ENCODE results near the gene RAB28. TPM values are rescaled to one million over a fixed set of nuclear protein-coding genes. Genes with fewer than 3 reads are reported as not detected.
A peak's percentile ranks its signal among the peaks of the same experiment; 100 is the strongest.

The RAB28 gene
- total RNA-seq, 2 experiments from 2014 or later: 23.0 to 30.8 TPM

- ChIA-PET CTCF (ENCODE audit: unreplicated experiment) (no interaction called here), POLR2A (interaction anchor here (0.6 to 0.8 kb wide), 2 partner anchors 10 to 188 kb away, joined by 5 to 7 read pairs; no protein-coding TSS in a partner anchor)
- H3K79me2 ChIP-seq (ENCODE audit: insufficient read depth, low read depth, low read length): no peaks in the 10 kb centered on the region
- peaks cover 13% of the 10 kb centered on the region for H3K4me1 ChIP-seq (ENCODE audit: insufficient read depth, low read length, poor library complexity, severe bottlenecking)
- BruUV-seq (replicated peaks): no TSS peak
- DNase-seq (ENCODE audit: low spot score): no peak
- TF ChIP-seq CTCF (conservative IDR thresholded peaks at IDR 0.05; ENCODE audit: low read length): no peak
- intact Hi-C loops (cut with micrococcal nuclease; ENCODE audit: unreplicated experiment): no loop called here
- no peaks in the 10 kb centered on the region for H3K9me3 ChIP-seq (ENCODE audit: low read length)
- no peaks in the 10 kb centered on the region for H3K36me3 ChIP-seq (ENCODE audit: insufficient read depth, low read length)
- no peaks in the 10 kb centered on the region for H4K20me1 ChIP-seq (ENCODE audit: insufficient read depth, low read length)
- 0 out of 2 replicates have a peak overlapping the region, but pooled peaks have one; percentile 53 for H3K4me2 ChIP-seq (ENCODE audit: low read length)
- no peak overlapping the region for H2AFZ ChIP-seq (ENCODE audit: low read length)
- H3K4me3 ChIP-seq (ENCODE audit: low read depth, low read length, poor library complexity, severe bottlenecking): no peak overlapping the region
- H3K9me2 ChIP-seq (ENCODE audit: insufficient read depth, low read length): no peaks in the 10 kb centered on the region
- H3K27ac ChIP-seq (ENCODE audit: low read depth, low read length, poor library complexity, severe bottlenecking): no peak overlapping the region
These were observed 43.2 kb upstream of the RAB28 start for GRCh38 chr4:13527192-13527980.

- Histone ChIP-seq H3K36me3 (ENCODE audit: insufficient read depth, low read length) (no peaks in the 10 kb centered on the region), H2AFZ (ENCODE audit: low read length) (no peak overlapping the region), H3K4me2 (ENCODE audit: low read length) (no peak overlapping the region), H3K4me3 (ENCODE audit: low read depth, low read length, poor library complexity, severe bottlenecking) (no peak overlapping the region), H3K9me3 (ENCODE audit: low read length) (no peaks in the 10 kb centered on the region), H4K20me1 (ENCODE audit: insufficient read depth, low read length) (no peaks in the 10 kb centered on the region), H3K27ac (ENCODE audit: low read depth, low read length, poor library complexity, severe bottlenecking) (no peak overlapping the region), H3K9me2 (ENCODE audit: insufficient read depth, low read length) (no peaks in the 10 kb centered on the region), H3K79me2 (ENCODE audit: insufficient read depth, low read depth, low read length) (no peaks in the 10 kb centered on the region), H3K4me1 (ENCODE audit: insufficient read depth, low read length, poor library complexity, severe bottlenecking) (peaks cover 13% of the 10 kb centered on the region)
- ChIA-PET CTCF (ENCODE audit: unreplicated experiment) (no interaction called here), POLR2A (interaction anchor here (2.1 kb wide), 1 partner anchor 15 kb away, joined by 5 read pairs; no protein-coding TSS in a partner anchor)
- no peak for DNase-seq (ENCODE audit: low spot score)
- TF ChIP-seq CTCF (conservative IDR thresholded peaks at IDR 0.05; ENCODE audit: low read length): no peak
- TF ChIP-seq EZH2phosphoT487 (IDR thresholded peaks at IDR 0.05; ENCODE audit: borderline replicate concordance, low read depth, low read length): no peak
- no TSS peak for BruUV-seq (replicated peaks)
- intact Hi-C loops (cut with micrococcal nuclease; ENCODE audit: unreplicated experiment): no loop called here
These were observed 42.5 kb upstream of the RAB28 start for GRCh38 chr4:13526658-13527057.

- H4K20me1 ChIP-seq (ENCODE audit: insufficient read depth, low read length): no peaks in the 10 kb centered on the region
- intact Hi-C loops (cut with micrococcal nuclease; ENCODE audit: unreplicated experiment): no loop called here
- H3K9me2 ChIP-seq (ENCODE audit: insufficient read depth, low read length): no peaks in the 10 kb centered on the region
- H3K9me3 ChIP-seq (ENCODE audit: low read length): no peaks in the 10 kb centered on the region
- H3K4me3 ChIP-seq (ENCODE audit: low read depth, low read length, poor library complexity, severe bottlenecking): no peak overlapping the region
- TF ChIP-seq EZH2phosphoT487 (IDR thresholded peaks at IDR 0.05; ENCODE audit: borderline replicate concordance, low read depth, low read length): no peak
- no peak for TF ChIP-seq CTCF (conservative IDR thresholded peaks at IDR 0.05; ENCODE audit: low read length)
- ChIA-PET POLR2A (interaction anchor here (1.0 to 2.1 kb wide), 2 partner anchors 14 to 50 kb away, joined by 4 to 5 read pairs; no protein-coding TSS in a partner anchor), CTCF (ENCODE audit: unreplicated experiment) (no interaction called here)
- H2AFZ ChIP-seq (ENCODE audit: low read length): no peak overlapping the region
- no peak overlapping the region for H3K4me2 ChIP-seq (ENCODE audit: low read length)
- H3K79me2 ChIP-seq (ENCODE audit: insufficient read depth, low read depth, low read length): no peaks in the 10 kb centered on the region
- no peak overlapping the region for H3K27ac ChIP-seq (ENCODE audit: low read depth, low read length, poor library complexity, severe bottlenecking)
- H3K36me3 ChIP-seq (ENCODE audit: insufficient read depth, low read length): no peaks in the 10 kb centered on the region
- BruUV-seq (replicated peaks): no TSS peak
- no peak for DNase-seq (ENCODE audit: low spot score)
- peaks cover 13% of the 10 kb centered on the region for H3K4me1 ChIP-seq (ENCODE audit: insufficient read depth, low read length, poor library complexity, severe bottlenecking)
These were observed 41.6 kb upstream of the RAB28 start for GRCh38 chr4:13525606-13526281.
